Measurements from ENCODE around the gene KLHL24.
"Not testable (repeated sequence)": the region's sequence is repeated elsewhere in the genome, so short reads cannot be mapped to it uniquely, and the experiment has no call there.

Gene KLHL24

GRCh38 chr3:183636221-183637105 lies 1.0 kb downstream of the KLHL24 start:
- DNase-seq: peak; percentile 87 to 88

DNA sequence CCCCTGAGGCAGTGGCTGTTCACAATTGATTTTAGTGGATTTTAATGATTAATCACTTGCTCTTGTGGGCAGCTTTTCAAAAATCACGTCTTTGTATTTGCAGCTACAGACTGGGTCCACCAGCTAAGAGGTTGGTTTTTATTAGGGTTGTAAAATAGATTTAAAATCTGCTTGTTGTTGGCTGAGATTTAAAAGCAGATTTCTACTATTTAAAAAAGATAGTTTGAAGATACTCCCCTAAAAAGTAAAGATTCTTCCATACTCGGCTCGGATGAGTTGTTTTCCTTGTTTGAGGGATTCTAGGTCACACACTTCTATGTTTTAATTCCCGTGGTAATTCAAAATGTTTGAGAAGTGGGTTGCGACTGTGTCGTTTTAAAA lies 1.7 kb downstream of the KLHL24 start:
- DNase-seq: no peak

DNA sequence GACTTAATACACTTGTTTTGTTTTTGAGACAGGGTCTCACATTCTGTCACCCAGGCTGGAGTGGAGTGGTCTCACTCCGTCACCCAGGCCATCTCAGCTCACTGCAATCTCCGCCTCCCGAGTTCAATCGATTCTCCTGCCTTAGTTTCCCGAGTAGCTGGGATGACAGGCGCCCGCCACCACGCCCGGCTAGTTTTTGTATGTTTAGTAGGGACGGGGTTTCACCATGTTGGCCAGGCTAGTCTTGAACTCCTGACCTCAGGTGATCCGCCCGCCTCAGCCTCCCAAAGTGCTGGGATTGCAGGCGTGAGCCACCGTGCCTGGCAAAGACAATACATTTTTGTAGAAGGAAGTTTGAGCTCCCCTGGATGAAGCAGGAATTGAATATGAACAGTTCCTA lies 2.2 kb downstream of the KLHL24 start:
- DNase-seq: not testable (repeated sequence)

DNA sequence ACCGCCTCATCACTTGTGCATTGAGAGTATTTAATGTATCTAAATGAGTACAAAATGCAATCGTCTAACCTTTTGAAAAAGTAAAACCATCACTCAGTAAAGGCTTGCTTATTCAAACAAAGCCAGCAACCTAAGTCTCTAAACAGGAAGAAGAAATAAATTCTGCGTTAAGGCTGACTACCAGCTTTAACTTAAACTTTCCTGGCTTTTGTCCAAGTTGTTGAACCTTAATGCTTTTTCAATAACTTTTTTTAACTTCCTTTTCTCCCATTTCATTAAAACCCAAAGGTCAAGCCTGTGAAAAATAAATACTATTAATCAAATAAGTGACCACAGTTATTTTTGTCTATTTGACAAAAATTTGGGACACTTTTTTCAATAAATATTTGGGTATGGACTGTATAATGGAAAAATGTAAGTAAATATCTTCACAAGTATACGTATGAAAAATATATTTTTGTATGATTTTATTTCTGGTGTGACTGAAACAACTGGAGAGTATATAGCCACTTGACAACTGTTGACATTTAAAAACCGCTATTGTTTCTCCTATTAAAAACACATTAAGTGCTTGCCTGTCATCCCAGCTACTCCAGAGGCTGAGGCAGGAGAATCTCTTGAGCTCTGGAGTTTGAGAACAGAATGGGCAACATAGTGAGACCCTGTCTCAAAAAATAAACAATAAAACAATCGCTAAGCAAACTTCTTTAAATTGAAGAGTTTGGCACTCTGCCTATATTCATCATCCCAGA lies 2.9 kb downstream of the KLHL24 start:
- no peak for DNase-seq

- DNase-seq: not testable (repeated sequence)
Measured at GRCh38 chr3:183640635-183641034, 5.2 kb downstream of the KLHL24 start.

DNA sequence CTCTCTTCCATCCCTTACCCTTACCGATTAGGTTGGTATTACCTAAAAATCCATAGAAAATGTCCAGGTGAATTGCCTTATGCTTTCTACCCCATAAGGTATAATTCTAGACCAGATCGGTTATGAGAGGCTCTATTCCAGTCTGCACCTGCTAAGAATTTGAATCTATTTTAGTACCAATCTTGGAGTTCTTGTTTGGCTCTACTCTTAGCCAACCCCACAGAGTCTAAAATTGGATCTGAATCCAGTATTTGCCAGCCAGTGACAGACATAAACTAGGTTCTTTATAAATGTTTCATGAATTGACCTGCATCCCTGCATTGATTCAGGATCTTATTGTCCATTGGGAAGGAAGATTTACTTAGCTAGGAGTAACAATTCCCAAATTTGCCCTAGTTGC lies 6.5 kb downstream of the KLHL24 start:
- no peak for DNase-seq

GRCh38 chr3:183644244-183644643 lies 8.8 kb downstream of the KLHL24 start:
- DNase-seq: no peak

GRCh38 chr3:183645254-183645653 lies 9.8 kb downstream of the KLHL24 start:
- DNase-seq: no peak

GRCh38 chr3:183650554-183650953 lies 15.1 kb downstream of the KLHL24 start:
- no peak for DNase-seq

- no peak for DNase-seq
Measured at GRCh38 chr3:183653209-183654064, 18.0 kb downstream of the KLHL24 start.

- no peak for DNase-seq
Measured at GRCh38 chr3:183654727-183655126, 19.3 kb downstream of the KLHL24 start.

DNA sequence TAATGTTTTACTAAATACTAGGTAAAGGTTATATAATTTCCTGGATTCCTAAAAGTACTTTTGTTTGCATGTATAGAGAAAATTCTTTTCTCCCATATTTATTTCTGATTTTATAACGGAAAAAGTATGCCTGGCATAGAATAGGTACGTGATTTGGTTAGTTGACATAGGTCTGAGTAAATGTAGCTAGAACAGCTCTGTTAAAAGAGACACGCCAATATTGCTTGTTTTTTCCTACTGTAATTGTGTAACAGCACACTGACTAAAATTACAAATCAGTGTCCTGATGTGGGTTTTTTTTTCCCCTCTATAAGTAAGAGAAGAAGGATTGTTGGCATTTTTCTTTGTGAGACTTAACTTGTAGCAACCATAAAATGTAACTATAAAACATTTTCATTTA lies 26.7 kb downstream of the KLHL24 start:
- DNase-seq: no peak

DNA sequence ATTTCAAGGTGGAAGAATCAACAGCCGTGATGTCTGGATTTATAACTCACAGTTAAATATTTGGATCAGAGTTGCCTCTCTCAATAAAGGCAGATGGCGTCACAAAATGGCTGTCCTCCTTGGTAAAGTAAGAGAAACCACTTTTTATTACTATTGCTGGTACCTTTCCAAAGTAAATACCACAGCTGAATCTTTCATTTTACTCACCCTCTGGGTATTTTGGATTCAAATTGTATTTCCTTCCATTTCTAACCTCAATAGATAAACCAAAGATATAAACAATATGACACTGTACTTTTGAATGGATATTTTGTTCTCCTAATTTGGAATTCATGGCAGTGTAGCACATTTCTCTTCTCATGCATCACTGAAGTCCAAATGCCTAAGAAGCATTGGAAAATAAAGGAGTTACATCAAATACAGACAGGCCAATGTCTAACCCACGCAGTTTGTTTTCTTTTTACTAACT lies 29.5 kb downstream of the KLHL24 start:
- DNase-seq: no peak

GRCh38 chr3:183680061-183680460 lies 44.6 kb downstream of the KLHL24 start:
- DNase-seq: no peak

DNA sequence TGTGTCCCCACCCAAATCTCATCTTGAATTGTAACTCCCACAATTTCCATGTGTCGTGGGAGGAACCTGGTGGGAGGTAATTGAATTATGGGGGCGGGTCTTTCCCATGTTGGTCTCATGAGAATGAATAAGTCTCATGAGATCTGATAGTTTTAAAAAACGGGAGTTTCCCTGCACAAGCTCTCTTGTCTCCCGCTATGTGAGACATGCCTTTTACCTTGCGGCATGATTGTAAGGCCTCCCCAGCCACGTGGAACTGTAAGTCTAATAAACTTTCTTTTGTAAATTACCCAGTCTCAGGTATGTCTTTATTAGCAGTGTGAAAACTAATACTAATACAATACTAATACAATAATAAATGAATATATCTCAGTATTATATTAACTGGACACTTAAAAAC lies 52.3 kb downstream of the KLHL24 start:
- DNase-seq: no peak

- no peak for DNase-seq
Measured at GRCh38 chr3:183688874-183689273, 53.5 kb downstream of the KLHL24 start.

GRCh38 chr3:183689621-183690020 lies 54.2 kb downstream of the KLHL24 start:
- not testable (repeated sequence) for DNase-seq

DNA sequence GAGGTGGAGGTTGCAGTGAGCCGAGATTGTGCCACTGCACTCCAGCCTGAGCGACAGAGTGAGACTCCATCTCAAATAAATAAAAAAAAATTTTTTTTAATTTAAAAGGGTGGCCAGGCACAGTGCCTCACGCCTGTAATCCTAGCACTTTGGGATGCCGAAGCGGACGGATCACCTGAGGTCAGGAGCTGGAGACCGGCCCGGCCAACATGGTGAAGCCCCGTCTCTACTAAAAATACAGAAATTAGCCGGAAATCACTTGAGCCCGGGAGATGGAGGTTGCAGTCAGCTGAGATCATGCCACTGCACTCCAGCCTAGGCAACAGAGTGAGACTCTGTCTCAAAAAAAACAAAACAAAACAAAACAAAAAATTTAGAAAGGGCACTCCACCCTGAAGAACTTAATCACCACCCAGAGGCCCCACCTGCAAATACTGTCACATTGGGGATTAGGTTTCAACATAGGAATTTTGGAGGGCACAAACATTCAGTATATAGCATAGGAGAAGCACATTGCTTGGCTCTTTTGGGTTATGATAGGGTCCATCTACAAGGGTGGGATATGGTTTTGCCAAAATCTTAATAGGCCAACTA lies 55.1 kb downstream of the KLHL24 start:
- no peak for DNase-seq

DNA sequence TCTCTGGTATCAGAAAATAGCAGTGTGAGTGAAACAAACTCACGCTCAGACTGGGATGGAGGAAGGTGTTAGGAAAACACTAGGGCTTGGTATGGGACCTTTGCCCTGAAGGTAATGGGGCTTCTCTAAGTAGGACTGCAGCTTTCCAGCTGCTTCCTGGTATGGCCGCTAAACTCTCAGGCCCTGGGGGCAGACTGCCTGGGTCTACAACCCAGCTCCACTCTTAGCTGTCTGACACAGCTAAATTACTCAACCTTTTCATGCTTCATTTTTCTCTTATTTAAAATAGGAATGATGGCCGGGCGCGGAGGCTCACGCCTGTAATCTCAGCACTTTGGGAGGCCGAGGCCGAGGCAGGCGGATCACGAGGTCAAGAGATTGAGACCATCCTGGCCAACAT lies 57.0 kb downstream of the KLHL24 start:
- DNase-seq: no peak

DNA sequence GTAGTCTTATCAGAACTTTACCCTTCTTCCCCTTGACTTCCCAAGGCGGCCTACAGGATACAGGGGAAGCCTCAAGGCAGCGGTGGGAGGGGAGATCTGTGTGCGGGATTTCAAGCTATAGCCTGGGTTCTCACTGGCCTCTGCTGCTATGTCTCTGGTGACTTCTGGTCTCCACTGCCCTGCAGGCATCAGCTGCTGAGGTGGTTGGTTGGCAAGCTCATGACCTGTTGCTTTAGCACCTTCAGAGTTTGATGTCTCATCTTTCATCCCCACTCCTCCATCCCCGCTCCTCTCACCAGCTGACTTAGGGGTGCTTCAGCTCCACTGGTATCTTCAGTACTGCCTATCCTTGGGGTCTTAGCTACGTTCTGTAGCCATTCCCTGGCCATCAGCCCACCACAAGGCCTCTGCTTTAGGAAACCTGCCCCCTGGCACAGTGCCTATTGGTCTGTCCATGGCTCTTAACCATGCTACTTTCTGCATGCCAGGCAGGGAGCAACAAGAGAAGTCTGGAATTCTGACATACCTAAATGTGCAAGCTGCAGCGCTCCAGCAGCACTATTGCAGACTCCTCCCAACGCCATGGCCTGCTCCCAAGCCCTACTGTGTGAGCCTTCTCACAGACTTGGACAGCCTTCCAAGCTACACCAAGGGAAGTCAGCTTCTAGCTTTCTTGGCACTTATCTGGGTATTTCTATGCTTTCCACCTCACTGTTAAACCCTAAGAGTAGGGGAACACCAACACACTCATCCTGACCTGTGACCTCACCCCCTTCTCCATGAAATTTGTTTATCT lies 60.3 kb downstream of the KLHL24 start:
- DNase-seq: no peak

GRCh38 chr3:183697123-183697609 lies 61.7 kb downstream of the KLHL24 start:
- no peak for DNase-seq

Data from activated CD4-positive, alpha-beta T cell treated with anti-CD3 and anti-CD28 coated beads for 4 hours (primary cell).